H54 (cell line): ENCODE measurements around the gene PLEK.

Experiments used
- DNase-seq: peaks from one replicate; pipeline ENCODE4 v3.0.0; 2011; ENCODE audit warnings: low spot score, mixed read lengths; ENCODE audit not compliant: insufficient read length
- FAIRE-seq: peaks from 3 replicates; lab custom pipeline; 2011; peaks lifted over from hg19 to GRCh38; lab: Jason Lieb, UNC
- POLR2A ChIP-seq: IDR thresholded peaks from 2 replicates; pipeline ENCODE4 v1.6.1; 2011; ENCODE audit warnings: low read depth, mild to moderate bottlenecking, low read length

PLEK gene

GRCh38 chr2:68420254-68420910 lies 55.3 kb downstream of the PLEK start:
- DNase-seq: no peak
- TF ChIP-seq POLR2A: no peak
- FAIRE-seq: no peak

- FAIRE-seq: no peak
- DNase-seq: no peak
- TF ChIP-seq POLR2A: no peak
These were observed 59.0 kb downstream of the PLEK start for GRCh38 chr2:68423966-68424650.

GRCh38 chr2:68425503-68425902 lies 60.4 kb downstream of the PLEK start:
- TF ChIP-seq POLR2A: no peak
- DNase-seq: no peak
- FAIRE-seq: no peak

GRCh38 chr2:68426446-68426845 lies 61.4 kb downstream of the PLEK start:
- no peak for TF ChIP-seq POLR2A
- DNase-seq (no peak), FAIRE-seq (no peak)

- FAIRE-seq (no peak), DNase-seq (no peak)
- no peak for TF ChIP-seq POLR2A
These were observed 61.9 kb downstream of the PLEK start for GRCh38 chr2:68426848-68427579.

- TF ChIP-seq POLR2A: no peak
- FAIRE-seq (no peak), DNase-seq (no peak)
These were observed 63.0 kb downstream of the PLEK start for GRCh38 chr2:68428126-68428525.

- no peak for FAIRE-seq
- DNase-seq: no peak
- TF ChIP-seq POLR2A: no peak
These were observed 63.7 kb downstream of the PLEK start for GRCh38 chr2:68428746-68429145.

- FAIRE-seq: no peak
- TF ChIP-seq POLR2A: no peak
- DNase-seq: no peak
These were observed 64.3 kb downstream of the PLEK start for GRCh38 chr2:68429311-68429826.

- FAIRE-seq (no peak), DNase-seq (no peak)
- TF ChIP-seq POLR2A: no peak
These were observed 66.4 kb downstream of the PLEK start for GRCh38 chr2:68431316-68431972.

- DNase-seq (no peak), FAIRE-seq (no peak)
- TF ChIP-seq POLR2A: no peak
These were observed 67.9 kb downstream of the PLEK start for GRCh38 chr2:68432696-68433658.

GRCh38 chr2:68434981-68435380 lies 69.9 kb downstream of the PLEK start:
- no peak for DNase-seq
- no peak for TF ChIP-seq POLR2A
- FAIRE-seq: no peak

GRCh38 chr2:68435615-68436014 lies 70.5 kb downstream of the PLEK start:
- no peak for DNase-seq
- TF ChIP-seq POLR2A: no peak
- FAIRE-seq: no peak

- no peak for FAIRE-seq
- no peak for TF ChIP-seq POLR2A
- DNase-seq: no peak
These were observed 71.2 kb downstream of the PLEK start for GRCh38 chr2:68436270-68436669.
